Measurements from ENCODE around the gene IRF7.

The IRF7 gene

GRCh38 chr11:640021-640706 lies 24.4 kb upstream of the IRF7 start:
- no peak for DNase-seq (ENCODE audit: low read depth in 2 of 2)

GRCh38 chr11:639332-639955 lies 23.7 kb upstream of the IRF7 start:
- no peak for DNase-seq (ENCODE audit: low read depth in 2 of 2)

GRCh38 chr11:638631-639331 lies 23.0 kb upstream of the IRF7 start:
- DNase-seq (ENCODE audit: low read depth in 2 of 2), result no peak

- no peak for DNase-seq (ENCODE audit: low read depth in 2 of 2)
These were observed 22.1 kb upstream of the IRF7 start for GRCh38 chr11:637593-638521.

- DNase-seq (ENCODE audit: low read depth in 2 of 2), result no peak
These were observed 21.5 kb upstream of the IRF7 start for GRCh38 chr11:637333-637592.

- no peak for DNase-seq (ENCODE audit: low read depth in 2 of 2)
These were observed 21.0 kb upstream of the IRF7 start, which contains the start of gene DRD4 for GRCh38 chr11:636511-637332. Gene DRD4, plus strand, starts transcription at chr11:637269. Its CDS starts 36 bp downstream, at chr11:637305.

GRCh38 chr11:635945-636510 lies 20.3 kb upstream of the IRF7 start:
- DNase-seq (ENCODE audit: low read depth in 2 of 2), result no peak

GRCh38 chr11:630871-631270 lies 15.1 kb upstream of the IRF7 start:
- no peak for DNase-seq (ENCODE audit: low read depth in 2 of 2)

- DNase-seq (ENCODE audit: low read depth in 2 of 2), result no peak
These were observed 13.5 kb upstream of the IRF7 start for GRCh38 chr11:629237-629583.

GRCh38 chr11:628056-628455 lies 12.3 kb upstream of the IRF7 start:
- no peak for DNase-seq (ENCODE audit: low read depth in 2 of 2)

- DNase-seq (ENCODE audit: low read depth in 2 of 2), result no peak
These were observed 11.5 kb upstream of the IRF7 start for GRCh38 chr11:627308-627576.

- DNase-seq (ENCODE audit: low read depth in 2 of 2), result no peak
These were observed 10.9 kb upstream of the IRF7 start, which contains the start of gene SCT for GRCh38 chr11:626475-627307. Gene SCT, minus strand, starts transcription at chr11:627181. Its CDS starts 38 bp downstream, at chr11:627143.

- no peak for DNase-seq (ENCODE audit: low read depth in 2 of 2)
These were observed 10.0 kb upstream of the IRF7 start for GRCh38 chr11:625636-626268.

- no peak for DNase-seq (ENCODE audit: low read depth in 2 of 2)
These were observed 9.2 kb upstream of the IRF7 start, which contains the start of gene CDHR5 for GRCh38 chr11:624705-625635. Gene CDHR5, minus strand, starts transcription at chr11:624955. Its CDS starts 53 bp downstream, at chr11:624902.

GRCh38 chr11:623999-624704 lies 8.4 kb upstream of the IRF7 start:
- DNase-seq (ENCODE audit: low read depth in 2 of 2), result no peak

GRCh38 chr11:623349-623869 lies 7.7 kb upstream of the IRF7 start:
- no peak for DNase-seq (ENCODE audit: low read depth in 2 of 2)

GRCh38 chr11:621838-622237 lies 6.1 kb upstream of the IRF7 start:
- DNase-seq (ENCODE audit: low read depth in 2 of 2), result no peak

All from stimulated activated CD4-positive, alpha-beta T cell treated with anti-CD3 and anti-CD28 coated beads, Interleukin-12 subunit alpha, Interleukin-12 subunit beta, amount 100 ng/mL, for 24 hours (primary cell).